Right cardiac atrium (tissue), 5 donors: ENCODE results near the gene WSB2. TPM values are rescaled to one million over a fixed set of nuclear protein-coding genes. Genes with fewer than 3 reads are reported as not detected.

ENCODE experiments used
- ATAC-seq, 2 donors: fragments of 200-7000 bp; cut with Tn5 transposase; one replicate each; pipeline versions ENCODE4 v1.8.0 to v1.9.1; 2020; ENCODE audit warnings: moderate library complexity in 2 of 2, mild to moderate bottlenecking in 1 of 2
- DNase-seq, 3 donors: peaks; one replicate each; pipeline ENCODE4 v3.0.0-alpha.2; 2020
- H3K27ac ChIP-seq: one replicate; pipeline ENCODE4 v1.5.1; 2013; ENCODE audit warnings: mild to moderate bottlenecking, low read length, control low read depth, moderate library complexity
- H3K27me3 ChIP-seq: one replicate; pipeline ENCODE4 v1.6.1; 2013; ENCODE audit not compliant: control insufficient read depth, insufficient read depth
- H3K4me1 ChIP-seq: one replicate; pipeline ENCODE4 v1.6.1; 2013; ENCODE audit warnings: low read length; ENCODE audit not compliant: control insufficient read depth, insufficient read depth
- H3K4me3 ChIP-seq: one replicate; pipeline ENCODE4 v1.5.1; 2013; ENCODE audit warnings: low read length, control low read depth
- H3K9me3 ChIP-seq: one replicate; pipeline ENCODE4 v1.6.1; 2013; ENCODE audit warnings: low read length; ENCODE audit not compliant: control insufficient read depth
- WGBS: extraction: QIAGEN DNeasy Blood & Tissue Kit; methylation state at CpG from one replicate; pipeline ENCODE4 v1.1.7; 2013; 5-methylcytosine and 5-hydroxymethylcytosine counted together
- intact Hi-C, 4 donors: fragments of 100-400 bp; cut with DNase I; formaldehyde crosslinking; loops; one replicate each; pipeline versions ENCODE4 v1.11.0 to v1.14.0; 2022 to 2023
- polyA plus RNA-seq: library from polyadenylated mRNA; stranded (reverse); fragments of 200-250 nt; gene quantifications from one replicate; pipeline ENCODE4 v1.2.3, GENCODE V29; 2013
- total RNA-seq, 4 donors: library from RNA; stranded (reverse); fragmentation: NEBNext Ultra II Directional; extraction: Animal tissue kit (Norgen Biotek cat#: 25700); gene quantifications; one replicate each; pipeline ENCODE4 v1.2.1, GENCODE V29; 2021
- donor health status: healthy with polysubstance abuse.
- donor health status: DM: no; HTN: yes; CAD: no.
- donor health status: DM: no; HTN: no; CAD: no.
- donor health status: DM: no; HTN: yes; CAD: no; lungs with severe emphysema.
- donor health status: DM: yes; HTN: yes; CAD: no.

Gene WSB2
- total and polyA plus RNA-seq, 5 donors: 40.6 to 79.2 (median 72.3) TPM

GRCh38 chr12:118052324-118053070 lies 8.5 kb downstream of the WSB2 start:
- Histone ChIP-seq H3K4me1 (peaks cover 11% of the 10 kb centered on the region), H3K27me3 (no peaks in the 10 kb centered on the region), H3K9me3 (no peaks in the 10 kb centered on the region), H3K27ac (peak overlapping the region; percentile 83), H3K4me3 (no peak overlapping the region)
- 43% methylated on average over 14 of the region's 14 CpGs for WGBS
- intact Hi-C loops: no loop called here
- ATAC-seq (peak; percentile 94 to 96), DNase-seq (peak; percentile 84 to 87 (median 87))

- H3K27ac ChIP-seq: peak overlapping the region; percentile 83
These were observed 9.7 kb downstream of the WSB2 start for GRCh38 chr12:118050972-118051910.

GRCh38 chr12:118046430-118046829 lies 14.5 kb downstream of the WSB2 start:
- no peak for DNase-seq
- intact Hi-C loops: no loop called here
- no peak for ATAC-seq
- Histone ChIP-seq H3K27me3 (no peaks in the 10 kb centered on the region), H3K4me3 (no peak overlapping the region), H3K27ac (no peak overlapping the region), H3K9me3 (no peaks in the 10 kb centered on the region), H3K4me1 (no peaks in the 10 kb centered on the region)
- WGBS: 90% methylated on average over 4 of the region's 4 CpGs

More at GRCh38 chr12:118050972-118051910, 9.7 kb downstream of the WSB2 start:
- Histone ChIP-seq H3K4me3 (no peak overlapping the region), H3K4me1 (peaks cover 11% of the 10 kb centered on the region), H3K27me3 (no peaks in the 10 kb centered on the region), H3K9me3 (no peaks in the 10 kb centered on the region)
- DNase-seq (no peak), ATAC-seq (no peak)
- WGBS: 90% methylated on average over 12 of the region's 12 CpGs
- intact Hi-C loops: no loop called here

- whole genome bisulfite sequencing: 95% methylated on average over 8 of the region's 8 CpGs
- no peak overlapping the region for H3K4me3 ChIP-seq
- no peaks in the 10 kb centered on the region for H3K9me3 ChIP-seq
- no peak for DNase-seq
- ATAC-seq: no peak
- no peaks in the 10 kb centered on the region for H3K4me1 ChIP-seq
- intact Hi-C loops: no loop called here
- H3K27me3 ChIP-seq: no peaks in the 10 kb centered on the region
- no peak overlapping the region for H3K27ac ChIP-seq
These were observed 16.4 kb downstream of the WSB2 start for GRCh38 chr12:118044577-118044976.

- 65% methylated on average over 2 of the region's 2 CpGs for WGBS
- intact Hi-C loops: no loop called here
- ATAC-seq: no peak
These were observed 16.9 kb downstream of the WSB2 start for GRCh38 chr12:118044075-118044474.

GRCh38 chr12:118042091-118042490 lies 18.9 kb downstream of the WSB2 start:
- H3K4me1 ChIP-seq: no peaks in the 10 kb centered on the region
- H3K27ac ChIP-seq: no peak overlapping the region
- no peak overlapping the region for H3K4me3 ChIP-seq
- DNase-seq (no peak), ATAC-seq (no peak)
- H3K27me3 ChIP-seq: no peaks in the 10 kb centered on the region
- intact Hi-C loops: no loop called here
- 97% methylated on average over 4 of the region's 4 CpGs for WGBS
- H3K9me3 ChIP-seq: no peaks in the 10 kb centered on the region

More at GRCh38 chr12:118044075-118044474, 16.9 kb downstream of the WSB2 start:
- no peak for DNase-seq
- Histone ChIP-seq H3K27ac (no peak overlapping the region), H3K27me3 (no peaks in the 10 kb centered on the region), H3K4me3 (no peak overlapping the region), H3K4me1 (no peaks in the 10 kb centered on the region), H3K9me3 (no peaks in the 10 kb centered on the region)

GRCh38 chr12:118038137-118038536 lies 22.8 kb downstream of the WSB2 start:
- no peak for DNase-seq
- 80% methylated on average over 6 of the region's 6 CpGs for WGBS
- H3K27ac ChIP-seq: no peak overlapping the region
- intact Hi-C loops: no loop called here
- no peak for ATAC-seq
- H3K27me3 ChIP-seq: no peaks in the 10 kb centered on the region
- H3K4me1 ChIP-seq: no peaks in the 10 kb centered on the region
- no peaks in the 10 kb centered on the region for H3K9me3 ChIP-seq
- no peak overlapping the region for H3K4me3 ChIP-seq

GRCh38 chr12:118036672-118037411 lies 24.1 kb downstream of the WSB2 start:
- Histone ChIP-seq H3K27ac (no peak overlapping the region), H3K4me3 (no peak overlapping the region), H3K27me3 (no peaks in the 10 kb centered on the region), H3K4me1 (no peaks in the 10 kb centered on the region), H3K9me3 (no peaks in the 10 kb centered on the region)
- DNase-seq (no peak), ATAC-seq (no peak)
- intact Hi-C loops: no loop called here
- WGBS: 85% methylated on average over 11 of the region's 11 CpGs

- WGBS: 84% methylated on average over 9 of the region's 9 CpGs
- Histone ChIP-seq H3K27me3 (no peaks in the 10 kb centered on the region), H3K4me1 (no peaks in the 10 kb centered on the region), H3K27ac (no peak overlapping the region), H3K9me3 (no peaks in the 10 kb centered on the region), H3K4me3 (no peak overlapping the region)
- DNase-seq (no peak), ATAC-seq (peak; percentile 15 to 56)
- intact Hi-C loops: no loop called here
These were observed 25.6 kb downstream of the WSB2 start for GRCh38 chr12:118035190-118036041.
